ENCODE data around the gene SLC13A3.

SLC13A3 gene

DNA sequence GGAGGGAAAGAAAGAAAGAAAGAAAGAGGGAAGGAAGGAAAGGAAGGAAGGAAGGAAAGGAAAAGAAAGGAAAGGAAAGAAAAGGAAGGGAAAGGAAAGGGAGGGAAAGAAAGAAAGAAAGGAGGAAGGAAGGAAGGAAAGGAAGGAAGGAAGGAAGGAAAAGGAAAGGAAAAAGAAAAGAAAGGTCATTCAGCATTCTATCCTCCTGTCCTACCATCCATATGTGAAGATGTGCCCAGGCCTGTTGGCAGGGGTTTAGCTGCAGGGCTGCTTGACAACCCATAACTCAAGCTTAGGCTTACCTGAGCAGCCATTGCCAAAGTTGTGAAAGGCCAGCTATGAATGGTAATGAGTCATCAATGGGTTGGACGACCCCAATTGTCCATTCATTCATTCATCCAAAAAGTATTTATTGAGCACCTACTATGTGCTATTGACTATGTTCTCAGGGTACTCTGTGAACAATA, 50.9 kb downstream of the SLC13A3 start:
- Mint-ChIP-seq H3K36me3 (ENCODE audit: low read depth) (no peaks in the 10 kb centered on the region), H3K4me1 (peaks cover 12% of the 10 kb centered on the region), H3K27me3 (ENCODE audit: low read depth, poor library complexity) (peaks cover 9% of the 10 kb centered on the region), H3K9me3 (no peaks in the 10 kb centered on the region), H3K27ac (no peak overlapping the region), H3K4me3 (no peak overlapping the region)
- TF ChIP-seq, protein P1, sequence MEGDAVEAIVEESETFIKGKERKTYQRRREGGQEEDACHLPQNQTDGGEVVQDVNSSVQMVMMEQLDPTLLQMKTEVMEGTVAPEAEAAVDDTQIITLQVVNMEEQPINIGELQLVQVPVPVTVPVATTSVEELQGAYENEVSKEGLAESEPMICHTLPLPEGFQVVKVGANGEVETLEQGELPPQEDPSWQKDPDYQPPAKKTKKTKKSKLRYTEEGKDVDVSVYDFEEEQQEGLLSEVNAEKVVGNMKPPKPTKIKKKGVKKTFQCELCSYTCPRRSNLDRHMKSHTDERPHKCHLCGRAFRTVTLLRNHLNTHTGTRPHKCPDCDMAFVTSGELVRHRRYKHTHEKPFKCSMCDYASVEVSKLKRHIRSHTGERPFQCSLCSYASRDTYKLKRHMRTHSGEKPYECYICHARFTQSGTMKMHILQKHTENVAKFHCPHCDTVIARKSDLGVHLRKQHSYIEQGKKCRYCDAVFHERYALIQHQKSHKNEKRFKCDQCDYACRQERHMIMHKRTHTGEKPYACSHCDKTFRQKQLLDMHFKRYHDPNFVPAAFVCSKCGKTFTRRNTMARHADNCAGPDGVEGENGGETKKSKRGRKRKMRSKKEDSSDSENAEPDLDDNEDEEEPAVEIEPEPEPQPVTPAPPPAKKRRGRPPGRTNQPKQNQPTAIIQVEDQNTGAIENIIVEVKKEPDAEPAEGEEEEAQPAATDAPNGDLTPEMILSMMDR (IDR thresholded peaks at IDR 0.05) = no peak
- no peak for DNase-seq

GRCh38 chr20:46599227-46599987, 51.9 kb downstream of the SLC13A3 start:
- Mint-ChIP-seq H3K4me1 (peaks cover 12% of the 10 kb centered on the region), H3K36me3 (ENCODE audit: low read depth) (no peaks in the 10 kb centered on the region), H3K27me3 (ENCODE audit: low read depth, poor library complexity) (peaks cover 9% of the 10 kb centered on the region), H3K9me3 (no peaks in the 10 kb centered on the region), H3K4me3 (no peak overlapping the region), H3K27ac (no peak overlapping the region)
- DNase-seq = no peak
- TF ChIP-seq, protein P1 (IDR thresholded peaks at IDR 0.05) = no peak

DNA sequence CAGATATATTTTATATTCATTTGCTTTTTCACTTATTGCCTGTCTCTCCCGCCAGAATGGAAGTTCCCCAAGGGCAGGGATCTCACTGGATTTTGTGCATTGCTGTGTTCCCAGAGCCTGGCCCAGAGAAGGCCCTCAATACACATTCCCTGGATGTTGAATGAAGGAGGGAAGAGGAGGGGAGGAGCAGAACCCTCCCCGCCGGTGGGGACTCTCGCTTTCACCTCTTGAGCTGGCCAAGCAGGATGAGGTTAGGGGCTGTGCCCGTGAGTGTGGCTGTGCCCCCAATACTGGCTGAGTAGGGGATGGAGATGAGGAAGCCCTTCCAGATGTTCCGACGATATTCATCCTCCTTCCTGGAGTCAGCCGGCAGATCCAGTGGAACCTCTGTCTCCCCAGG, 55.3 kb downstream of the SLC13A3 start:
- H3K36me3 Mint-ChIP-seq (ENCODE audit: low read depth) = peaks cover 12% of the 10 kb centered on the region
- H3K4me3 Mint-ChIP-seq = no peak overlapping the region
- H3K27me3 Mint-ChIP-seq (ENCODE audit: low read depth, poor library complexity) = peaks cover 9% of the 10 kb centered on the region
- H3K27ac Mint-ChIP-seq = no peak overlapping the region
- peaks cover 5% of the 10 kb centered on the region for H3K4me1 Mint-ChIP-seq
- no peak for DNase-seq
- TF ChIP-seq, protein P1 (IDR thresholded peaks at IDR 0.05) = no peak
- H3K9me3 Mint-ChIP-seq = no peaks in the 10 kb centered on the region

DNA sequence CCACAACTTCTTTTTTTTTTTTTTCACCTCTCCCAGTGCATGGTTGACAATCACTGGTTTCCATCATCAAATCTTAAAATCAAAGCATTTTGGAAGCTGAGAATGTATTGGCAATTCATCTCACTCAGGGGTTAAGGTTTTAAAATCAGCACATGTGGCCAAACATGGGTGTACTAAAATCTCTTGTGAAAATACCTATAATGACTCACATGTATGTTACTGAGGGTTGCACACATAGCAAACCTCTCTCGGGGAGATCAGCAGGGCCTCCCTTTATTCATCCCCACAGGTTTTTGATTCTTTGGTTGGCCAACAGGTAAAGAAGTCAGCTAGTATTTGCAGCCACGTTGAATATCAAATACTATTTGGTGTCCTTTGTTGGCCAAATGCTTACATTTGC, 56.5 kb downstream of the SLC13A3 start:
- DNase-seq = no peak

DNA sequence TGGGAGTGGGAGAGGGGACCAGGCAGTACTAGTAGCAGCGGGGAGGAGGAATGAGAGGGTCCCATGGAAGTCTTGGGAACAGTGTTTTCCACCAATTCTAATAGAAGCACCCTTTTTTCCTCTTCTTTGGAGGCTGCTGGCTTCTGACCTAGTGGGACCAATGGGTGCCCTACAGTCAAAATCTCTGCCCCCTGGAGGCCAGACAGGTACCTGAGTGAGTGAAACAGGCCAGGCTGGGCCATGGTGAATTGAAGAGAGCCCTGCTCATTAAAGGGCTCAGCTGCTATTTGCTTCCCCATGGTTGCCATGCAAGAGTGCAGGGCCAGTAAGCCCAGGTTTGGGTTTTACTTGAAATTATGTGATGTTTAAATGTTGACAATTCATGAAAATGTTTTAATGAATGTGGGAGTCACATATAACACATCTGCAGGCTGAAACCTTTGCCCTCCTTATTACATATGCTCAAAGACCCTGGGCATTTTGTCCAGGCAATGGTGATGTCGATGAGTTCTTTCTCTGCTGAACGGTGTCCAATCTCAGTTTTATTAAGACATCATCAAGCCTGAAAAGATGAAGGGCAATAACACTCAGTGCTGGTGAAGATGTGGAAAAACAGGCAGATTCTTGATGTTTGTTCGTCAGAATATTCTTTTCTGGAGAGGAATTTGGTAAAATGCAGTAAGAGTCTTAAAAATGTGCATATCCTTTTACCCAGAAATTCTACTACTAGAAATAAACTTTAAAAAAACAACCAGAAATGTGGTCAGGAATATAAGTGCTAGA, 58.5 kb downstream of the SLC13A3 start:
- H3K27ac Mint-ChIP-seq = no peak overlapping the region
- H3K9me3 Mint-ChIP-seq = peaks cover 4% of the 10 kb centered on the region
- TF ChIP-seq, protein P1 (IDR thresholded peaks at IDR 0.05) = no peak
- peaks cover 5% of the 10 kb centered on the region for H3K4me1 Mint-ChIP-seq
- no peak overlapping the region for H3K4me3 Mint-ChIP-seq
- DNase-seq = no peak
- H3K36me3 Mint-ChIP-seq (ENCODE audit: low read depth) = peaks cover 20% of the 10 kb centered on the region
- peaks cover 4% of the 10 kb centered on the region for H3K27me3 Mint-ChIP-seq (ENCODE audit: low read depth, poor library complexity)

More for the DNA sequence above, 56.5 kb downstream of the SLC13A3 start:
- no peaks in the 10 kb centered on the region for H3K9me3 Mint-ChIP-seq
- H3K27ac Mint-ChIP-seq = no peak overlapping the region
- H3K4me1 Mint-ChIP-seq = peaks cover 5% of the 10 kb centered on the region
- TF ChIP-seq, protein P1 (IDR thresholded peaks at IDR 0.05) = no peak
- peaks cover 3% of the 10 kb centered on the region for H3K27me3 Mint-ChIP-seq (ENCODE audit: low read depth, poor library complexity)
- peaks cover 12% of the 10 kb centered on the region for H3K36me3 Mint-ChIP-seq (ENCODE audit: low read depth)
- H3K4me3 Mint-ChIP-seq = no peak overlapping the region
